Hepatocyte (in vitro differentiated cells): ENCODE data around the gene CHMP1B. TPM values are rescaled to one million over a fixed set of nuclear protein-coding genes. Genes with fewer than 3 reads are reported as not detected.

Experiments used
- DNase-seq: peaks from one replicate; pipeline ENCODE4 v3.0.0-alpha.2; 2016; ENCODE audit warnings: low spot score
- H2AFZ ChIP-seq: fragments of 200-600 bp; sonication (generic); 2 replicates; pipeline ENCODE4 v1.6.0; 2016; ENCODE audit warnings: antibody characterized with exemption, mild to moderate bottlenecking
- H3K27ac ChIP-seq: fragments of 200-600 bp; sonication (generic); 2 replicates; pipeline ENCODE4 v1.5.1; 2016; ENCODE audit warnings: mild to moderate bottlenecking
- H3K27me3 ChIP-seq: fragments of 200-600 bp; sonication (generic); 2 replicates; pipeline ENCODE4 v1.6.1; 2016
- H3K36me3 ChIP-seq: fragments of 200-600 bp; sonication (generic); replicated peaks from 2 replicates; pipeline ENCODE4 v1.5.1; 2016; ENCODE audit warnings: low read depth; ENCODE audit not compliant: insufficient read depth
- H3K4me1 ChIP-seq: fragments of 200-600 bp; sonication (generic); 2 replicates; pipeline ENCODE4 v1.5.1; 2016; ENCODE audit warnings: mild to moderate bottlenecking, moderate library complexity; ENCODE audit not compliant: insufficient read depth
- H3K4me2 ChIP-seq: fragments of 200-600 bp; sonication (generic); 2 replicates; pipeline ENCODE4 v1.6.0; 2016
- H3K4me3 ChIP-seq: fragments of 200-600 bp; sonication (generic); 2 replicates; pipeline ENCODE4 v1.5.1; 2016; ENCODE audit warnings: mild to moderate bottlenecking
- H3K79me2 ChIP-seq: fragments of 200-600 bp; sonication (generic); 2 replicates; pipeline ENCODE4 v1.6.0; 2017; ENCODE audit warnings: mild to moderate bottlenecking
- H3K9me2 ChIP-seq: fragments of 200-600 bp; sonication (generic); replicated peaks from 2 replicates; pipeline ENCODE4 v1.6.0; 2017; ENCODE audit warnings: mild to moderate bottlenecking; ENCODE audit not compliant: insufficient read depth
- H3K9me3 ChIP-seq: fragments of 200-600 bp; sonication (generic); 2 replicates; pipeline ENCODE4 v1.5.1; 2016; ENCODE audit warnings: low read depth, mild to moderate bottlenecking
- H4K20me1 ChIP-seq: fragments of 200-600 bp; sonication (generic); 2 replicates; pipeline ENCODE4 v1.6.0; 2016; ENCODE audit warnings: mild to moderate bottlenecking; ENCODE audit not compliant: insufficient read depth, poor library complexity, severe bottlenecking
- CTCF ChIP-seq: fragments of 200-600 bp; sonication (generic); IDR thresholded peaks from 2 replicates; pipeline ENCODE4 v1.5.1; 2016; ENCODE audit warnings: antibody characterized with exemption, mild to moderate bottlenecking; ENCODE audit not compliant: poor library complexity
- EZH2 ChIP-seq: fragments of 200-600 bp; sonication (generic); IDR thresholded peaks from 2 replicates; pipeline ENCODE4 v1.6.1; 2016; ENCODE audit warnings: antibody characterized with exemption, mild to moderate bottlenecking, borderline replicate concordance
- EZH2phosphoT487 ChIP-seq: fragments of 200-600 bp; sonication (generic); IDR thresholded peaks from one replicate; pipeline ENCODE4 v1.6.1; 2018; ENCODE audit warnings: antibody characterized with exemption, mild to moderate bottlenecking, low read depth, moderate library complexity; ENCODE audit not compliant: unreplicated experiment, severe bottlenecking
- WGBS: methylation state at CpG from one replicate; pipeline ENCODE4 v1.1.6; 2016; ENCODE audit warnings: low lambda C conversion rate; ENCODE audit errors: missing lambda C conversion rate; 5-methylcytosine and 5-hydroxymethylcytosine counted together
- polyA plus RNA-seq: library from polyadenylated mRNA; unstranded; fragments of >200 nt; fragmentation: Nextera tagmentation; extraction: Ambion mirVana; gene quantifications from 2 replicates; pipeline ENCODE4 v1.2.1, GENCODE V29; 2016
- total RNA-seq: library from RNA; depleted of rRNA; stranded (reverse); fragments of >200 nt; gene quantifications from 2 replicates; pipeline ENCODE4 v1.2.3, GENCODE V29; 2014

The CHMP1B gene
- total and polyA plus RNA-seq, 2 experiments from 2014 or later: 70.1 to 85.3 TPM

DNA sequence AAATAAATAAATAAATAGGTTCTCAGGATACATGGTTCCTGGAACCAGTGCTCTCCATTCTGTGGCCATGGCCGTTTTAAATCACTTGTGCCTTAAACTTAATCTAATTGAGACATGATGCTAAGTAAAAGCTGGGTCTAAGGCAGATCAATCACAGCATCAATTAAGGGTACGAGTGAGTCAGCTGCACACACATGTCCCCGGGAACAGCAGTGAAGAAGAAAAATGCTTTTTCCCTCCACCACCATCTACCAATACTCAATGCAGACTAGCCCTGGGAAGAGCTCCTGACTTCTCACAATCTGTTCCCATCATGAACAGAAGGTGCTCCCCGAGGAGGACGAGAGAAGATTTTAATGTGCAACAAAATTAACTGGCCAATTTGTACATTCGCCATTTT lies 6.8 kb upstream of the CHMP1B start:
- H4K20me1 ChIP-seq: no peaks in the 10 kb centered on the region
- no peak overlapping the region for H3K4me2 ChIP-seq
- no peak for DNase-seq
- H3K9me2 ChIP-seq: no peaks in the 10 kb centered on the region
- H3K4me1 ChIP-seq: peaks cover 5% of the 10 kb centered on the region
- H3K27ac ChIP-seq: no peak overlapping the region
- no peaks in the 10 kb centered on the region for H3K9me3 ChIP-seq
- no peaks in the 10 kb centered on the region for H3K27me3 ChIP-seq
- WGBS: 90% methylated on average over 6 of the region's 6 CpGs
- TF ChIP-seq CTCF (no peak), EZH2phosphoT487 (no peak), EZH2 (no peak)
- no peaks in the 10 kb centered on the region for H3K36me3 ChIP-seq
- H2AFZ ChIP-seq: no peak overlapping the region
- H3K4me3 ChIP-seq: no peak overlapping the region
- no peaks in the 10 kb centered on the region for H3K79me2 ChIP-seq

GRCh38 chr18:11845654-11846053 lies 5.6 kb upstream of the CHMP1B start:
- H3K9me2 ChIP-seq: no peaks in the 10 kb centered on the region
- H3K79me2 ChIP-seq: no peaks in the 10 kb centered on the region
- H2AFZ ChIP-seq: no peak overlapping the region
- DNase-seq: no peak
- H4K20me1 ChIP-seq: no peaks in the 10 kb centered on the region
- H3K4me2 ChIP-seq: no peak overlapping the region
- no peaks in the 10 kb centered on the region for H3K36me3 ChIP-seq
- no peaks in the 10 kb centered on the region for H3K9me3 ChIP-seq
- peaks cover 5% of the 10 kb centered on the region for H3K4me1 ChIP-seq
- H3K4me3 ChIP-seq: no peak overlapping the region
- H3K27me3 ChIP-seq: no peaks in the 10 kb centered on the region
- 93% methylated on average over 4 of the region's 4 CpGs for WGBS
- TF ChIP-seq EZH2 (no peak), EZH2phosphoT487 (no peak), CTCF (no peak)
- H3K27ac ChIP-seq: no peak overlapping the region

DNA sequence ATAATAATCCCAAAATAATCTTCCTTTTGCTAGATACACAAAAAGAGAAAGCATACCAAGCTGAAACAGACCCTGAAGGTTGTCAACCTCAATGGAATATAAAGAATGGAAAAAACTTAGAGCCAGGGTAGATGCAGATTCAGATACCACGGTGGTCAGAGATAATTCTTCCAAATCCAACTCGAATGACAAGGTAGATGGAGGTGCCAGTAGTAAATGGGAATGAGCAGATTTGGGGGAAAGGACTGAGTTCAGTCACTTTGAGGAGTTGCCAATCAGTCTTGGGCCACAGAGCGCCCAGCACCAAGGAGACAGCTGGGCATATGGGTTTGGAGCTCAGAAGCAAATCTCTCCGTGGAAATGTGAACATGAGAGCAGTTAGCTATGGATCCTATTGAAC lies 3.4 kb upstream of the CHMP1B start:
- H3K9me3 ChIP-seq: no peaks in the 10 kb centered on the region
- 85% methylated on average over 4 of the region's 4 CpGs for WGBS
- no peak overlapping the region for H3K4me3 ChIP-seq
- TF ChIP-seq EZH2phosphoT487 (no peak), EZH2 (no peak), CTCF (no peak)
- H3K79me2 ChIP-seq: peaks cover 15% of the 10 kb centered on the region
- H3K27ac ChIP-seq: no peak overlapping the region
- H3K9me2 ChIP-seq: no peaks in the 10 kb centered on the region
- peaks cover 4% of the 10 kb centered on the region for H4K20me1 ChIP-seq
- H2AFZ ChIP-seq: no peak overlapping the region
- no peak for DNase-seq
- H3K4me2 ChIP-seq: no peak overlapping the region
- no peaks in the 10 kb centered on the region for H3K4me1 ChIP-seq
- no peaks in the 10 kb centered on the region for H3K27me3 ChIP-seq
- no peaks in the 10 kb centered on the region for H3K36me3 ChIP-seq

DNA sequence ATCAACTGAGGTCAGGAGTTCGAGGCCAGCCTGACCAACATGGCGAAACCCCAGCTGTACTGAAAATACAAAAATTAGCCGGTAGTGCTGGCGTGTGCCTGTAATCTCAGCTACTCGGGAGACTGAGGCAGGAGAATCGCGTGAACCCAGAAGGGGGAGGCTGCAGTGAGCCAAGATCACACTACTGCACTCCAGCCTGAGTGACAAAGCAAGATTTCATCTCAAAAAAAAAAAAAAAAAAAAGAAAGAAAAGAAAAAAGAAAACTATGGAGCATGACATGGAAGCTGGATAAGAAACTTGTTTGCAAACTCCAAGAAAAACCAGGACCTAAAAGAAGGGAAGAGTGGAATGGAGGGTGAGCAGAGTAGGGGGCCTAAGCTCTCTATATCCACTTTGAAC lies 1.9 kb upstream of the CHMP1B start:
- Histone ChIP-seq H3K4me2 (no peak overlapping the region), H3K4me1 (no peaks in the 10 kb centered on the region), H3K9me3 (no peaks in the 10 kb centered on the region), H3K9me2 (no peaks in the 10 kb centered on the region), H3K27ac (no peak overlapping the region), H3K27me3 (no peaks in the 10 kb centered on the region), H3K79me2 (peaks cover 29% of the 10 kb centered on the region), H4K20me1 (peaks cover 11% of the 10 kb centered on the region), H3K4me3 (no peak overlapping the region), H2AFZ (no peak overlapping the region), H3K36me3 (no peaks in the 10 kb centered on the region)
- DNase-seq: no peak
- WGBS: 93% methylated on average over 7 of the region's 7 CpGs
- no peak for TF ChIP-seq CTCF
- no peak for TF ChIP-seq EZH2phosphoT487
- TF ChIP-seq EZH2: no peak
